ENCODE measurements around the gene BBOX1. TPM values are rescaled to one million over a fixed set of nuclear protein-coding genes. Genes with fewer than 3 reads are reported as not detected.

The BBOX1 gene
- total RNA-seq, 1 donor from 2014 or later: not detected

- Mint-ChIP-seq H3K4me3 (no peak overlapping the region), H3K36me3 (ENCODE audit: low read depth) (no peaks in the 10 kb centered on the region), H3K27ac (no peak overlapping the region), H3K9me3 (peaks cover 3% of the 10 kb centered on the region), H3K4me1 (no peaks in the 10 kb centered on the region), H3K27me3 (no peaks in the 10 kb centered on the region)
- intact Hi-C loops (cut with micrococcal nuclease): no loop called here
- no peak for DNase-seq
Observed at GRCh38 chr11:27012234-27012921, 28.2 kb upstream of the BBOX1 start.

DNA sequence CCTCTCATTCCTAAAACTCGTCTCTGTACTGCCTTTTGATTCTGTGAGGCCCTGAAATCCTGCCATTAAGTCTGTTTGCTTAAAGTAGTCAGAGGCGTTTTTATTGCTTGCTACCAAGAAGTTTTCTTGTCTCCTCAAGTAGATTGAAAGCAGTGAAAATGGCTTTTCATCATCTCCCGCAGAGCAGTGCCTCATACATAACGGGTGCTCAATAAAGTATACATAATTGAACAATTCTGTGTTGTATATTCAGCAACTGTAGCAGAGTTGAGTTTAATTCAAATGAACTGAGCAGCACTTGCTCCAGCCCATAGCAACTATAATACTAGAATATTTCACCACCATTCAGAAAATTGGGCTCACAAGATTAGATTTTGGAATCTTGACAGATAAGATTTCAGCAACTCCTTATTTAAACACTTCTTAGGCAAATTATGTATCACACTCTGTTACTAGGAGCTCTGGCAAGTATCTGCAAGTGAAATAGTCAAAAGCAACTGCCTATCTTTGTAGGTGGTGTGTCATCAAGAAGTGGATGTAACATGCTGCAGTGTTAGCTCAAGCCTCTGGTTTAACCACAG is 26.7 kb upstream of the BBOX1 start:
- no peak overlapping the region for H3K4me3 Mint-ChIP-seq
- no peak overlapping the region for H3K27ac Mint-ChIP-seq
- no peaks in the 10 kb centered on the region for H3K27me3 Mint-ChIP-seq
- DNase-seq: no peak
- no peaks in the 10 kb centered on the region for H3K4me1 Mint-ChIP-seq
- no peaks in the 10 kb centered on the region for H3K36me3 Mint-ChIP-seq (ENCODE audit: low read depth)
- peaks cover 3% of the 10 kb centered on the region for H3K9me3 Mint-ChIP-seq
- intact Hi-C loops (cut with micrococcal nuclease): no loop called here

- H3K27ac Mint-ChIP-seq: no peak overlapping the region
- DNase-seq: no peak
- H3K27me3 Mint-ChIP-seq: no peaks in the 10 kb centered on the region
- intact Hi-C loops (cut with micrococcal nuclease): no loop called here
- H3K9me3 Mint-ChIP-seq: peaks cover 3% of the 10 kb centered on the region
- H3K36me3 Mint-ChIP-seq (ENCODE audit: low read depth): no peaks in the 10 kb centered on the region
- no peak overlapping the region for H3K4me3 Mint-ChIP-seq
- H3K4me1 Mint-ChIP-seq: no peaks in the 10 kb centered on the region
Observed at GRCh38 chr11:27018902-27019529, 21.6 kb upstream of the BBOX1 start.

GRCh38 chr11:27020751-27021150 is 19.9 kb upstream of the BBOX1 start:
- Mint-ChIP-seq H3K9me3 (peaks cover 3% of the 10 kb centered on the region), H3K4me3 (no peak overlapping the region), H3K27ac (no peak overlapping the region), H3K27me3 (no peaks in the 10 kb centered on the region), H3K4me1 (no peaks in the 10 kb centered on the region), H3K36me3 (ENCODE audit: low read depth) (no peaks in the 10 kb centered on the region)
- DNase-seq: no peak
- intact Hi-C loops (cut with micrococcal nuclease): no loop called here

DNA sequence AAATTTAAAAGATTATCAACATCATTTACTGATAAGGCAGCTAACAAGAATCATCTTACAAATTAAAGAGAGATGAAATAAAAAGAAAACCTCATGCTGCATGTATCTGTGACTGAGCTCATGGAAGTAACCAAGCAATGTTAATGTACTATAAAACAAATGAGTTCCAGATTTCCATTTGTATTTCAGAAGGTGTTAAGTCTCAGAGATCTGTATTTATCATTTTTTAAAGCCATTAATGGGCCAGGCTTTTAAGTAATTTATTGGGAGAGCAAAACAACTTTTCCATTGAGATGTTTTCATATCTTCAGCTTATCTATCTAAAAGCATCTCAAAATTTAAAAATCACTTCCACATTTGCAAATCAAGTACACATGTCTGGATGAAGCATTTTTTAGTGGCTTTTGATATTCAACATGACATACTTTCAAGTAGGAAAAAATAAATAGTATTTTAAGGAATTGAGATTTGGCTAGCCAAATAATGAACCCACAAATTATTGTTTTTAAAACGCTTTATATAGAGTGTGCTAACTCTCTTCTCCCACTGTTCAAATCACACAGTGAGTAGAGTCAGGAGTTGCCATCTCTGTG is 17.9 kb upstream of the BBOX1 start:
- H3K36me3 Mint-ChIP-seq (ENCODE audit: low read depth): no peaks in the 10 kb centered on the region
- intact Hi-C loops (cut with micrococcal nuclease): no loop called here
- no peaks in the 10 kb centered on the region for H3K9me3 Mint-ChIP-seq

DNA sequence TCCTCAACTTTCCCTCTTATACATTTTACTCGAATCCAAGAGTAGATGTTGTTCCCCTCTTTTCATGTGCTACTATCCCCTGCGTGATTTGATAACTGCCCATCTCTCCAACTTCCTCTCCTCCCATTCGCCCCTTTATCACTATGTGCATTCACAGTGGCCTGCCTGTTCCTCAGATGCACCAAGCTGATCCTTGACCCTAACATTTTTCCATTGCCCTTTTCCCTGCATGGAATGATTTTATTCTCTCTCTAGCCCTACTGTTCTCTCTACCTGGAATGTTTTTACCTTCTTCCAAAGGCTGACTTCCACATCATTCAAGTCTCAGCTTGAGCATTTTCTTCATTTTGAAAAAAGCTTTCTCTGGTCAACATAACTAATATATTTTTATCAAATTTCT is 15.8 kb upstream of the BBOX1 start:
- Mint-ChIP-seq H3K9me3 (no peaks in the 10 kb centered on the region), H3K27me3 (no peaks in the 10 kb centered on the region), H3K4me1 (no peaks in the 10 kb centered on the region), H3K36me3 (ENCODE audit: low read depth) (no peaks in the 10 kb centered on the region), H3K27ac (no peak overlapping the region), H3K4me3 (no peak overlapping the region)
- intact Hi-C loops (cut with micrococcal nuclease): no loop called here
- no peak for DNase-seq

More for the DNA sequence above, 17.9 kb upstream of the BBOX1 start:
- Mint-ChIP-seq H3K27me3 (no peaks in the 10 kb centered on the region), H3K27ac (no peak overlapping the region), H3K4me3 (no peak overlapping the region), H3K4me1 (no peaks in the 10 kb centered on the region)
- DNase-seq: no peak

- no peak for DNase-seq
- H3K27me3 Mint-ChIP-seq: no peaks in the 10 kb centered on the region
- H3K9me3 Mint-ChIP-seq: no peaks in the 10 kb centered on the region
- H3K4me3 Mint-ChIP-seq: no peak overlapping the region
- H3K27ac Mint-ChIP-seq: no peak overlapping the region
- H3K36me3 Mint-ChIP-seq (ENCODE audit: low read depth): no peaks in the 10 kb centered on the region
- intact Hi-C loops (cut with micrococcal nuclease): no loop called here
- no peaks in the 10 kb centered on the region for H3K4me1 Mint-ChIP-seq
Observed at GRCh38 chr11:27025312-27025955, 15.2 kb upstream of the BBOX1 start.

DNA sequence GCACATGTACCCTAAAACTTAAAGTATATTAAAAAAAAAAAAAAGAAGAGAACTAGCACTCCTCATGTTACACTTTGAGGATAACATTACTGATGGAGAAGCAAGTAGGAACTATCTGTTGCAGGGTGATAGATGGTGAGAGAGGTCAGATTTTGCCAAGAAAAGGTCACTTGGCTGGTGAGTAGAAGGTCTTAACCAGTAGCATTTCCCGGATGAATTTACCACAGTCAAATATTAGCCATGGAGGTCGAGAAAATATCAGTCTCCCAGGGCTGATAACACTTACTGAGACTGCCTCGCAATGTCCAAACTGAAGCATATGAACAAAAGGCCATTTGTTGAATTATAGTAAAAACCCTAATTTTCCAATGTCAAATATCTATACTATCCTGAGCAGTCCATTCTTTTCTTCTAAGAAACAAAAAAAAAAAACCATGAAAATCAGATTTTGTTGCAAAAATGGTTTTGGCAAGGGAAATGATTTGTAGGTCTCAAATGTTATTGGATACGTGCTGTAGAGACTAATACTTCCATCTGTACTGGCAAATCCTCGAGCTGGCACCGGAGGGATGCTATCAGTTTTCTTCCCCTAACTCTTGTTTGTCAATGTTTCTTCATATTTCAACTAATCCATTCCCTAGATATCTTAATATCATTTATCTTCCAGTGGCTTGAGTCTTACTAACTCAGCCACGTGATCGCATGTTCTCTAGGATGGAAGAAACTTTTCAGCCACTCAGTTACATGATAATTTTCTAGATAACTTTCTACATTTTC is 14.5 kb upstream of the BBOX1 start:
- H3K4me1 Mint-ChIP-seq: no peaks in the 10 kb centered on the region
- H3K4me3 Mint-ChIP-seq: no peak overlapping the region
- no peaks in the 10 kb centered on the region for H3K9me3 Mint-ChIP-seq

DNA sequence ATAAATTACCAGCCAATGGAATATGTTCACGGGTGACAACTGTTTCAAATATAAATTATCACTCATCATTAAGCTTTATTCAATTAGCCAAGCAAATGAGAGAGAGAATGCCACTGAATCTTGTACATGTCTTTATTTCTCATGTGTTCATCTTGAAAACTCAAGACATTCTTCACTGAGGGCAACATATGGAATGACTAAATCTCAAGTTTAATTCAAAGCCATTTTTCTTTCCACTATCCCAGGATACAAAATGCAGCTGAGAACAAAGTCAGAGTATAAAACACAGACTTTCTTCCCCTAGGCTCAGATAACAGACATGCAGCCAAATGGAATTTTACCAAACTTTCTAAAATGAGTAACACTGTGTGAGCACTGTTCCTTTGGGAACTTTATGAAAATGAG is 12.1 kb upstream of the BBOX1 start:
- no peaks in the 10 kb centered on the region for H3K4me1 Mint-ChIP-seq
- intact Hi-C loops (cut with micrococcal nuclease): no loop called here
- no peak for DNase-seq
- no peaks in the 10 kb centered on the region for H3K36me3 Mint-ChIP-seq (ENCODE audit: low read depth)
- no peaks in the 10 kb centered on the region for H3K9me3 Mint-ChIP-seq
- no peak overlapping the region for H3K27ac Mint-ChIP-seq
- H3K27me3 Mint-ChIP-seq: no peaks in the 10 kb centered on the region
- no peak overlapping the region for H3K4me3 Mint-ChIP-seq

More for the DNA sequence above, 14.5 kb upstream of the BBOX1 start:
- intact Hi-C loops (cut with micrococcal nuclease): no loop called here
- no peaks in the 10 kb centered on the region for H3K36me3 Mint-ChIP-seq (ENCODE audit: low read depth)
- H3K27ac Mint-ChIP-seq: no peak overlapping the region
- H3K27me3 Mint-ChIP-seq: no peaks in the 10 kb centered on the region
- DNase-seq: no peak

- Mint-ChIP-seq H3K27ac (no peak overlapping the region), H3K4me1 (no peaks in the 10 kb centered on the region), H3K4me3 (no peak overlapping the region), H3K27me3 (no peaks in the 10 kb centered on the region), H3K36me3 (ENCODE audit: low read depth) (no peaks in the 10 kb centered on the region), H3K9me3 (no peaks in the 10 kb centered on the region)
- DNase-seq: no peak
- intact Hi-C loops (cut with micrococcal nuclease): no loop called here
Observed at GRCh38 chr11:27029966-27030365, 10.6 kb upstream of the BBOX1 start.

GRCh38 chr11:27031754-27032153 is 8.9 kb upstream of the BBOX1 start:
- DNase-seq: no peak
- H3K9me3 Mint-ChIP-seq: no peaks in the 10 kb centered on the region
- H3K36me3 Mint-ChIP-seq (ENCODE audit: low read depth): no peaks in the 10 kb centered on the region
- intact Hi-C loops (cut with micrococcal nuclease): no loop called here
- no peak overlapping the region for H3K27ac Mint-ChIP-seq
- no peak overlapping the region for H3K4me3 Mint-ChIP-seq
- no peaks in the 10 kb centered on the region for H3K27me3 Mint-ChIP-seq
- H3K4me1 Mint-ChIP-seq: no peaks in the 10 kb centered on the region

- Mint-ChIP-seq H3K4me3 (no peak overlapping the region), H3K36me3 (ENCODE audit: low read depth) (no peaks in the 10 kb centered on the region), H3K9me3 (peaks cover 6% of the 10 kb centered on the region), H3K27me3 (no peaks in the 10 kb centered on the region), H3K27ac (no peak overlapping the region), H3K4me1 (no peaks in the 10 kb centered on the region)
- DNase-seq: no peak
- intact Hi-C loops (cut with micrococcal nuclease): no loop called here
Observed at GRCh38 chr11:27039873-27040272, 742 bp upstream of the BBOX1 start.

GRCh38 chr11:27041141-27041899 is 705 bp downstream of the BBOX1 start:
- Mint-ChIP-seq H3K27me3 (no peaks in the 10 kb centered on the region), H3K36me3 (ENCODE audit: low read depth) (no peaks in the 10 kb centered on the region), H3K9me3 (peaks cover 6% of the 10 kb centered on the region), H3K4me1 (no peaks in the 10 kb centered on the region), H3K27ac (no peak overlapping the region), H3K4me3 (no peak overlapping the region)
- no peak for DNase-seq
- intact Hi-C loops (cut with micrococcal nuclease): no loop called here
